HepG2 (cell line): ENCODE results near the gene SAPCD1. TPM values are rescaled to one million over a fixed set of nuclear protein-coding genes. Genes with fewer than 3 reads are reported as not detected.
A peak's percentile ranks its signal among the peaks of the same experiment; 100 is the strongest.

ENCODE experiments used
- HOXA3 ChIP-seq: sonication (generic); formaldehyde crosslinking; IDR thresholded peaks from 2 replicates; pipeline ENCODE4 v1.5.0; 2020; ENCODE audit warnings: missing genetic modification reagents
- ISX ChIP-seq: sonication (generic); formaldehyde crosslinking; conservative IDR thresholded peaks from 2 replicates; pipeline ENCODE4 v1.5.0; 2020; ENCODE audit warnings: missing genetic modification reagents
- JUND ChIP-seq: sonication (generic); formaldehyde crosslinking; IDR thresholded peaks from 2 replicates; pipeline ENCODE4 v1.8.0; 2022; ENCODE audit warnings: mild to moderate bottlenecking, missing genetic modification reagents
- POLR2AphosphoS2 ChIP-seq: IDR thresholded peaks from 2 replicates; pipeline ENCODE4 v1.6.1; 2011; ENCODE audit warnings: low read depth, low read length, improper control_type of control experiment
- RNF2 ChIP-seq: fragments of 450-650 bp; conservative IDR thresholded peaks from 2 replicates; pipeline ENCODE4 v1.6.1; 2016; ENCODE audit warnings: low read depth
- SP5 ChIP-seq: IDR thresholded peaks from 2 replicates; pipeline ENCODE4 v1.6.1; 2016; ENCODE audit warnings: low read depth, borderline replicate concordance
- SRY ChIP-seq: sonication (generic); formaldehyde crosslinking; IDR thresholded peaks from 2 replicates; pipeline ENCODE4 v1.8.0; 2022; ENCODE audit warnings: mild to moderate bottlenecking, missing genetic modification reagents
- TBX2 ChIP-seq: sonication (generic); formaldehyde crosslinking; IDR thresholded peaks from 2 replicates; pipeline ENCODE4 v1.5.0; 2020; ENCODE audit warnings: missing genetic modification reagents, mild to moderate bottlenecking, borderline replicate concordance
- U2AF2 ChIP-seq: fragments of 200-400 bp; formaldehyde crosslinking; IDR thresholded peaks from 2 replicates; pipeline ENCODE4 v1.6.1; 2017; ENCODE audit warnings: low read depth, mild to moderate bottlenecking, low read length
- ZNF484 ChIP-seq: sonication (generic); formaldehyde crosslinking; IDR thresholded peaks from 2 replicates; pipeline ENCODE4 v1.5.1; 2020; ENCODE audit warnings: mild to moderate bottlenecking, low read depth, missing genetic modification reagents, borderline replicate concordance
- ZNF546 ChIP-seq: sonication (generic); formaldehyde crosslinking; conservative IDR thresholded peaks from 2 replicates; pipeline ENCODE4 v1.8.1; 2023; ENCODE audit warnings: mild to moderate bottlenecking, missing genetic modification reagents
- polyA plus RNA-seq, 8 experiments: library from polyadenylated mRNA; depleted of rRNA in 3 of 8; stranded (reverse) in 7 of 8; unstranded in 1 of 8; fragments of >200 nt; fragmentation: Illumina TruSeq in 4 of 8; extraction: Trizol in 4 of 8; gene quantifications; 2 replicates each; pipeline versions ENCODE4 v1.2.1 to v1.2.3, GENCODE V29; 2011 to 2016; ENCODE audit warnings: low read depth in 4 of 8, missing spikeins in 1 of 8, mixed read lengths in 1 of 8; ENCODE audit not compliant: insufficient read depth in 1 of 8
- total RNA-seq, 5 experiments: library from RNA; depleted of rRNA; stranded (reverse); fragments of >200 nt; fragmentation: Illumina TruSeq; extraction: Trizol; gene quantifications; 2 replicates each; pipeline ENCODE4 v1.2.3, GENCODE V29; 2016; ENCODE audit warnings: low read depth in 1 of 5
- TF ChIP-seq, protein P1 (sequence below): sonication (generic); formaldehyde crosslinking; IDR thresholded peaks from 2 replicates; pipeline ENCODE4 v1.8.1; 2023; ENCODE audit warnings: mild to moderate bottlenecking, missing genetic modification reagents
- TF ChIP-seq, protein P2 (sequence below): sonication (generic); formaldehyde crosslinking; IDR thresholded peaks from 2 replicates; pipeline ENCODE4 v1.4.0; 2020; ENCODE audit warnings: mild to moderate bottlenecking, missing genetic modification reagents
- TF ChIP-seq, protein P3 (sequence below): sonication (generic); formaldehyde crosslinking; IDR thresholded peaks from 2 replicates; pipeline ENCODE4 v1.5.0; 2020; ENCODE audit warnings: mild to moderate bottlenecking, missing genetic modification reagents, borderline replicate concordance

SAPCD1 gene
- total and polyA plus RNA-seq, 2 of the 13 experiments (the other 11 are each of a cell fraction or from before 2014, with no cell fraction given): 2.5 to 3.9 TPM

DNA sequence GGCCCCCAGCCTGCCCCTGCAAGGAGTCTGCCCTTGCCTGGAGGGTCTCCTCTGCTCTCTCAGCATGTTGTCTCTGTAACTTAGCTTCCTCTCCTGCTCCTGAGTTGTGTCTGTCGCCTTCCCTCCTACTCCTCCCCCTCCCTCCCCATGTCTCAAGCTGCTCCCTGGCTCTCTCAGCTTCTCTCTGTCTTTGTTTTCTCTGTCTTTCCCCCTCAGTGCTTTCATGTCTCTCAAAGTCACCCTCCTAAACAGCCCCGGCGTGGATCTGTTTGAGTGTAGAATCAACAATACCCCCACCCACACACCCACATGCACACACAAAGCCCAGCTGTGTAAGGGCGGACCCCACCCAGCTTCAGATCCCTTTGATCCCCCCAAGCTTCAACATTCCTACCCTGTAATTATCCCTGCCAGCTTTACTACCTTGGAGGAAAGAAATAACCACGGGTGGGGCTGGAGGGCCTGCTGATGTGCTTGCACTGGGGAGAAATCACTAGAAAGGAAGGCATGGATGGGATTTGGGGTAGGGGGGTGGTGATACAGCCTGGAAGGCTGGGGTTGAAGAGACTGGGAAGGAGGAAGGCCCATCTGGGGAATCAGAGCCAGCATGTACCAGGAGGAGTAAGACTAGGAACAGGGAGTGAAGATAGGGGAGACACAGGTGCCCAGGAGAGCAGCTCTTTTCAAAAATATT, 48.3 kb upstream of the SAPCD1 start (continued):
- TF ChIP-seq ZNF546 (CRISPR knock-in tag): no peak
- no peak for TF ChIP-seq RNF2
- TF ChIP-seq JUND: no peak
- TF ChIP-seq ZNF484 (CRISPR knock-in tag): no peak
- TF ChIP-seq, protein P1, sequence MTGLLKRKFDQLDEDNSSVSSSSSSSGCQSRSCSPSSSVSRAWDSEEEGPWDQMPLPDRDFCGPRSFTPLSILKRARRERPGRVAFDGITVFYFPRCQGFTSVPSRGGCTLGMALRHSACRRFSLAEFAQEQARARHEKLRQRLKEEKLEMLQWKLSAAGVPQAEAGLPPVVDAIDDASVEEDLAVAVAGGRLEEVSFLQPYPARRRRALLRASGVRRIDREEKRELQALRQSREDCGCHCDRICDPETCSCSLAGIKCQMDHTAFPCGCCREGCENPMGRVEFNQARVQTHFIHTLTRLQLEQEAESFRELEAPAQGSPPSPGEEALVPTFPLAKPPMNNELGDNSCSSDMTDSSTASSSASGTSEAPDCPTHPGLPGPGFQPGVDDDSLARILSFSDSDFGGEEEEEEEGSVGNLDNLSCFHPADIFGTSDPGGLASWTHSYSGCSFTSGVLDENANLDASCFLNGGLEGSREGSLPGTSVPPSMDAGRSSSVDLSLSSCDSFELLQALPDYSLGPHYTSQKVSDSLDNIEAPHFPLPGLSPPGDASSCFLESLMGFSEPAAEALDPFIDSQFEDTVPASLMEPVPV (CRISPR knock-in tag): no peak
- peak; percentile 30; the same call in 1 of the 2 replicates for TF ChIP-seq TBX2 (CRISPR knock-in tag)
- no peak for TF ChIP-seq HOXA3 (CRISPR knock-in tag)
- TF ChIP-seq POLR2AphosphoS2: no peak
- TF ChIP-seq, protein P2, sequence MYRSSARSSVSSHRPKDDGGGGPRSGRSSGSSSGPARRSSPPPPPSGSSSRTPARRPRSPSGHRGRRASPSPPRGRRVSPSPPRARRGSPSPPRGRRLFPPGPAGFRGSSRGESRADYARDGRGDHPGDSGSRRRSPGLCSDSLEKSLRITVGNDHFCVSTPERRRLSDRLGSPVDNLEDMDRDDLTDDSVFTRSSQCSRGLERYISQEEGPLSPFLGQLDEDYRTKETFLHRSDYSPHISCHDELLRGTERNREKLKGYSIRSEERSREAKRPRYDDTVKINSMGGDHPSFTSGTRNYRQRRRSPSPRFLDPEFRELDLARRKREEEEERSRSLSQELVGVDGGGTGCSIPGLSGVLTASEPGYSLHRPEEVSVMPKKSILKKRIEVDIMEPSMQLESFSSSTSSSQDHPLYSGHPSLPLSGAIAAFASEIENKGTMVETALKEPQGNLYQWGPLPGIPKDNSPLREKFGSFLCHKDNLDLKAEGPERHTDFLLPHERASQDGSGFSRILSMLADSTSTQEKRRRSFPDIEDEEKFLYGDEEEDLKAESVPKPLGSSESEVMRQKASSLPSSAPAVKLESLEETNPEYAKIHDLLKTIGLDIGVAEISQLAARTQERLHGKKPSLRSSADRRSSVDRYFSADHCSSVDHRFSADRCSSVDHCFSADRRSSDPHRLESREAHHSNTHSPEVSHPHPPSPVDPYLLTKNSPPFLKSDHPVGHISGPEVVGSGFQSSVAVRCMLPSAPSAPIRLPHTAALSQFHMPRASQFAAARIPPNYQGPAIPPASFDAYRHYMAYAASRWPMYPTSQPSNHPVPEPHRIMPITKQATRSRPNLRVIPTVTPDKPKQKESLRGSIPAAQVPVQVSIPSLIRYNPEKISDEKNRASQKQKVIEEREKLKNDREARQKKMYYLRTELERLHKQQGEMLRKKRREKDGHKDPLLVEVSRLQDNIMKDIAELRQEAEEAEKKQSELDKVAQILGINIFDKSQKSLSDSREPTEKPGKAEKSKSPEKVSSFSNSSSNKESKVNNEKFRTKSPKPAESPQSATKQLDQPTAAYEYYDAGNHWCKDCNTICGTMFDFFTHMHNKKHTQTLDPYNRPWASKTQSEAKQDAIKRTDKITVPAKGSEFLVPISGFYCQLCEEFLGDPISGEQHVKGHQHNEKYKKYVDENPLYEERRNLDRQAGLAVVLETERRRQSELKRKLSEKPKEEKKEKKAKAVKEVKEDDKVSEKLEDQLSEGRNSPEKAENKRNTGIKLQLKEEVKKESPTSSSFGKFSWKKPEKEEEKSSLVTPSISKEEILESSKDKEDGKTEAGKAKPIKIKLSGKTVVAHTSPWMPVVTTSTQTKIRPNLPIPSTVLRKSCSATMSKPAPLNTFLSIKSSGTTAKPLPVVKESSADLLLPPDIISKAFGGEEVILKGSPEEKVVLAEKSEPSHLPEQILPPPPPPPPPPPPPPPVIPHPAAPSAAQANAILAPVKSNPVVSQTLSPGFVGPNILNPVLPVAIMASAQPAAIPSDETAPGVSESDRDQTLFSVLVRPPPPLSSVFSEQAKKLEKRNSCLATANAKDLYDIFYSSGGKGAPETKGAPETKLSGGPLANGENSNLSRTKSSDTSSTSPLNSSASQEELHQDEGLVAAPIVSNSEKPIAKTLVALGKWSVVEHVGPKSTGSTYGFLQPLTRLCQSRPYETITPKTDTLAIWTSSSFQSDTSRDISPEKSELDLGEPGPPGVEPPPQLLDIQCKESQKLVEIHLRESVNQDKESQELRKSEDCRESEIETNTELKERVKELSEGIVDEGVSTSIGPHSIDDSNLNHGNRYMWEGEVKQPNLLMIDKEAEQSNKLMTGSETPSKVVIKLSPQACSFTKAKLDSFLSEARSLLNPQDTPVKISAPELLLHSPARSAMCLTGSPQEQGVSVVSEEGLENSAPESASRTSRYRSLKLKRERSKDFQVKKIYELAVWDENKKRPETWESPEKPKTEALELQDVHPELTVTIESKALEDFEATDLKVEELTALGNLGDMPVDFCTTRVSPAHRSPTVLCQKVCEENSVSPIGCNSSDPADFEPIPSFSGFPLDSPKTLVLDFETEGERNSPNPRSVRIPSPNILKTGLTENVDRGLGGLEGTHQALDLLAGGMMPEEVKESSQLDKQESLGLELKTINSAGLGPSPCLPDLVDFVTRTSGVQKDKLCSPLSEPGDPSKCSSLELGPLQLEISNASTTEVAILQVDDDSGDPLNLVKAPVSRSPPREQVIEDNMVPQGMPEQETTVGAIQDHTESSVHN (CRISPR knock-in tag): no peak
- TF ChIP-seq, protein P3, sequence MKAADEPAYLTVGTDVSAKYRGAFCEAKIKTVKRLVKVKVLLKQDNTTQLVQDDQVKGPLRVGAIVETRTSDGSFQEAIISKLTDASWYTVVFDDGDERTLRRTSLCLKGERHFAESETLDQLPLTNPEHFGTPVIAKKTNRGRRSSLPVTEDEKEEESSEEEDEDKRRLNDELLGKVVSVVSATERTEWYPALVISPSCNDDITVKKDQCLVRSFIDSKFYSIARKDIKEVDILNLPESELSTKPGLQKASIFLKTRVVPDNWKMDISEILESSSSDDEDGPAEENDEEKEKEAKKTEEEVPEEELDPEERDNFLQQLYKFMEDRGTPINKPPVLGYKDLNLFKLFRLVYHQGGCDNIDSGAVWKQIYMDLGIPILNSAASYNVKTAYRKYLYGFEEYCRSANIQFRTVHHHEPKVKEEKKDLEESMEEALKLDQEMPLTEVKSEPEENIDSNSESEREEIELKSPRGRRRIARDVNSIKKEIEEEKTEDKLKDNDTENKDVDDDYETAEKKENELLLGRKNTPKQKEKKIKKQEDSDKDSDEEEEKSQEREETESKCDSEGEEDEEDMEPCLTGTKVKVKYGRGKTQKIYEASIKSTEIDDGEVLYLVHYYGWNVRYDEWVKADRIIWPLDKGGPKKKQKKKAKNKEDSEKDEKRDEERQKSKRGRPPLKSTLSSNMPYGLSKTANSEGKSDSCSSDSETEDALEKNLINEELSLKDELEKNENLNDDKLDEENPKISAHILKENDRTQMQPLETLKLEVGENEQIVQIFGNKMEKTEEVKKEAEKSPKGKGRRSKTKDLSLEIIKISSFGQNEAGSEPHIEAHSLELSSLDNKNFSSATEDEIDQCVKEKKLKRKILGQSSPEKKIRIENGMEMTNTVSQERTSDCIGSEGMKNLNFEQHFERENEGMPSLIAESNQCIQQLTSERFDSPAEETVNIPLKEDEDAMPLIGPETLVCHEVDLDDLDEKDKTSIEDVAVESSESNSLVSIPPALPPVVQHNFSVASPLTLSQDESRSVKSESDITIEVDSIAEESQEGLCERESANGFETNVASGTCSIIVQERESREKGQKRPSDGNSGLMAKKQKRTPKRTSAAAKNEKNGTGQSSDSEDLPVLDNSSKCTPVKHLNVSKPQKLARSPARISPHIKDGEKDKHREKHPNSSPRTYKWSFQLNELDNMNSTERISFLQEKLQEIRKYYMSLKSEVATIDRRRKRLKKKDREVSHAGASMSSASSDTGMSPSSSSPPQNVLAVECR (CRISPR knock-in tag): peak; percentile 15; the same call in 1 of the 2 replicates
- TF ChIP-seq U2AF2: no peak
- no peak for TF ChIP-seq SP5
- TF ChIP-seq ISX (CRISPR knock-in tag): no peak
- TF ChIP-seq SRY: no peak
